SU-DHL-6 (cell line): ENCODE results near the gene NAXE.

Experiments
- H2AFZ ChIP-seq: fragments of 200-600 bp; sonication (generic); 2 replicates; pipeline ENCODE4 v1.6.1; 2014; ENCODE audit warnings: low read depth, mild to moderate bottlenecking, moderate library complexity, mixed read lengths, antibody characterized with exemption, low read length; ENCODE audit not compliant: severe bottlenecking
- H3F3A ChIP-seq: fragments of 200-600 bp; shearing (Covaris generic); 2 replicates; pipeline ENCODE4 v1.6.0; 2016; ENCODE audit warnings: antibody characterized with exemption, mild to moderate bottlenecking; ENCODE audit not compliant: insufficient read depth
- H3K27ac ChIP-seq: fragments of 200-600 bp; sonication (generic); 2 replicates; pipeline ENCODE4 v1.5.1; 2016; ENCODE audit warnings: low read depth, mild to moderate bottlenecking, low read length, moderate library complexity, mixed read lengths
- H3K27me3 ChIP-seq: fragments of 200-600 bp; sonication (generic), shearing (Covaris generic); 2 replicates; pipeline ENCODE4 v1.6.0; 2014; ENCODE audit warnings: mild to moderate bottlenecking, low read length
- H3K36me3 ChIP-seq: fragments of 200-600 bp; sonication (generic); 2 replicates; pipeline ENCODE4 v1.6.1; 2014; ENCODE audit warnings: mild to moderate bottlenecking, low read length, mixed read lengths
- H3K4me2 ChIP-seq: fragments of 300-600, 200-600 bp; shearing (Covaris generic), sonication (generic); 2 replicates; pipeline ENCODE4 v1.6.0; 2014; ENCODE audit warnings: low read length, low read depth, mild to moderate bottlenecking; ENCODE audit not compliant: poor library complexity, severe bottlenecking
- H3K4me3 ChIP-seq: fragments of 200-600 bp; sonication (generic); 2 replicates; pipeline ENCODE4 v1.5.1; 2014; ENCODE audit warnings: antibody characterized with exemption, low read length, mild to moderate bottlenecking, mixed read lengths; ENCODE audit not compliant: insufficient read depth, poor library complexity, severe bottlenecking
- H3K79me2 ChIP-seq: fragments of 200-600 bp; sonication (generic); 2 replicates; pipeline ENCODE4 v1.6.1; 2014; ENCODE audit warnings: mild to moderate bottlenecking, low read length, moderate library complexity; ENCODE audit not compliant: insufficient read depth
- H3K9ac ChIP-seq: fragments of 200-600 bp; sonication (generic); 2 replicates; pipeline ENCODE4 v1.7.0; 2014; ENCODE audit warnings: mild to moderate bottlenecking, low read length
- H3K9me2 ChIP-seq: fragments of 200-600 bp; sonication (generic); replicated peaks from 2 replicates; pipeline ENCODE4 v1.6.1; 2014; ENCODE audit warnings: low read length; ENCODE audit not compliant: insufficient read depth
- H3K9me3 ChIP-seq: fragments of 200-600 bp; sonication (generic); 2 replicates; pipeline ENCODE4 v1.6.1; 2014; ENCODE audit warnings: low read length, mixed read lengths; ENCODE audit not compliant: insufficient read depth
- H4K20me1 ChIP-seq: fragments of 200-600 bp; sonication (generic); 2 replicates; pipeline ENCODE4 v1.6.1; 2014; ENCODE audit warnings: low read depth, mild to moderate bottlenecking, antibody characterized with exemption, low read length, moderate library complexity, mixed read lengths
- EZH2phosphoT487 ChIP-seq: fragments of 200-600 bp; sonication (generic), shearing (Covaris generic); conservative IDR thresholded peaks from 2 replicates; pipeline ENCODE4 v1.6.1; 2018; ENCODE audit warnings: mild to moderate bottlenecking, antibody characterized with exemption, low read length, moderate library complexity, mixed read lengths
- TF ChIP-seq, protein P1 (sequence below): fragments of 200-600 bp; sonication (generic); IDR thresholded peaks from one replicate; pipeline ENCODE4 v1.5.1; 2017; ENCODE audit warnings: antibody characterized with exemption, mild to moderate bottlenecking, low read length, moderate library complexity; ENCODE audit not compliant: insufficient read depth, poor library complexity, severe bottlenecking

Gene NAXE

DNA sequence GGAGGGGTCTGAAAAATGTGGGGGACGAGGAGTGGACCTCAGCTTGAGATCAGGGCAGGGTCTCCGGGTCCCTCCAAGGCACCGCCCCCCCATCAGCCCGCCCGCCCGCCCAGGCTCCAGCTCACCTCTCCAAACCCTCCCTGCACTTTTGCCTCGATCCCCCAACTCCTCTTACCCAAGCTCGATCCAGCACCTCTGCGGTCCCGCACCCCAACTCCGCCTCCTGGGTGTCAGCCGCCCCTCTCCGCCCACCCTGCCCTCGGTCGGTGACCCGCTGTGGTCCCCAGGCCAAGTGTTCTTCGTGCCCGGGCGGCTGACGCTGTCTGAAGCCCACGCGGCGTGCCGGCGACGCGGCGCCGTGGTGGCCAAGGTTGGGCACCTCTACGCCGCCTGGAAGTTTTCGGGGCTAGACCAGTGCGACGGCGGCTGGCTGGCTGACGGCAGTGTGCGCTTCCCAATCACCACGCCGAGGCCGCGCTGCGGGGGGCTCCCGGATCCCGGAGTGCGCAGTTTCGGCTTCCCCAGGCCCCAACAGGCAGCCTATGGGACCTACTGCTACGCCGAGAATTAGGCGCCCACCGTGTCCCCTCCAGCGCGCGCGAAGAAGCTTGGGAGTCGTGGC, 33.3 kb downstream of the NAXE start:
- Histone ChIP-seq H3K36me3 (no peaks in the 10 kb centered on the region), H4K20me1 (no peaks in the 10 kb centered on the region), H3K9ac (no peak overlapping the region), H3K4me3 (no peak overlapping the region), H2AFZ (no peak overlapping the region), H3F3A (0 out of 2 replicates have a peak, but pooled peaks cover 3% of the 10 kb centered on the region), H3K27ac (no peak overlapping the region), H3K4me2 (no peak overlapping the region), H3K79me2 (no peaks in the 10 kb centered on the region), H3K9me3 (no peaks in the 10 kb centered on the region), H3K27me3 (no peaks in the 10 kb centered on the region), H3K9me2 (no peaks in the 10 kb centered on the region)
- TF ChIP-seq, protein P1, sequence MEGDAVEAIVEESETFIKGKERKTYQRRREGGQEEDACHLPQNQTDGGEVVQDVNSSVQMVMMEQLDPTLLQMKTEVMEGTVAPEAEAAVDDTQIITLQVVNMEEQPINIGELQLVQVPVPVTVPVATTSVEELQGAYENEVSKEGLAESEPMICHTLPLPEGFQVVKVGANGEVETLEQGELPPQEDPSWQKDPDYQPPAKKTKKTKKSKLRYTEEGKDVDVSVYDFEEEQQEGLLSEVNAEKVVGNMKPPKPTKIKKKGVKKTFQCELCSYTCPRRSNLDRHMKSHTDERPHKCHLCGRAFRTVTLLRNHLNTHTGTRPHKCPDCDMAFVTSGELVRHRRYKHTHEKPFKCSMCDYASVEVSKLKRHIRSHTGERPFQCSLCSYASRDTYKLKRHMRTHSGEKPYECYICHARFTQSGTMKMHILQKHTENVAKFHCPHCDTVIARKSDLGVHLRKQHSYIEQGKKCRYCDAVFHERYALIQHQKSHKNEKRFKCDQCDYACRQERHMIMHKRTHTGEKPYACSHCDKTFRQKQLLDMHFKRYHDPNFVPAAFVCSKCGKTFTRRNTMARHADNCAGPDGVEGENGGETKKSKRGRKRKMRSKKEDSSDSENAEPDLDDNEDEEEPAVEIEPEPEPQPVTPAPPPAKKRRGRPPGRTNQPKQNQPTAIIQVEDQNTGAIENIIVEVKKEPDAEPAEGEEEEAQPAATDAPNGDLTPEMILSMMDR: no peak
- no peak for TF ChIP-seq EZH2phosphoT487

DNA sequence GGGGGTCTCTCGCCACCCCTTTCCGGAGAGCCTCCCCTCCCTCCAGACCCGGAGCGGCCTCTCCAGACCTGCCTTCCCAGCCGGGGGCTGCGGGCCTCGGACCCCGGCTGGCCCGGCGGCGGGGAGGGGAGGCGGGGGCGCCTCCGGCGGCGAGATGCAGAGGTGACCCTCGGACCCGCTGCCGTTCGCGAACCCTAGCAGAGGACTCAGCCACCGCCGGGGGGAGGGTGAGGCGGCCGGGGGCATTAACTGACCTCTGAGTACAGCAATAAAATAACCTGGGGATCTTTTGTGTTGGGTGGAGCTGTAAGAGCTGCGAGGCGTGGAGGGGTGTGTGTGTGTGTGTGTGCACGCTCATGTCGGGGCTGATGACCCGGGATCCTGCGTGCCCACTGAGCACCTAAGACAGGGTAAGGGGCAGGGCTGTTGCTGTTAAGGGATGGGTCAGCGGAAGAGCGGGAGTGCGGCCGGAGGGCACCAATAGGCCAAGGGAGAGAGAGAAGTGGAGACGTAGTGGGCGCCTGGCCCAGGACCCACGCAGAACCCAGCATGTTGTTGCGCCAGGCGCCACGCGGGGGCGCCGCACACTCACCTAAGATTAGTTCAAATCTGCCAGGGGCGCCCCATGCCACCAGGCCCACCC, 34.0 kb downstream of the NAXE start:
- Histone ChIP-seq H3K9me2 (no peaks in the 10 kb centered on the region), H3K9ac (no peak overlapping the region), H3K79me2 (no peaks in the 10 kb centered on the region), H3K27me3 (no peaks in the 10 kb centered on the region), H3K27ac (no peak overlapping the region), H2AFZ (no peak overlapping the region), H4K20me1 (no peaks in the 10 kb centered on the region), H3K4me3 (no peak overlapping the region), H3K4me2 (no peak overlapping the region), H3K9me3 (no peaks in the 10 kb centered on the region), H3F3A (0 out of 2 replicates have a peak, but pooled peaks cover 3% of the 10 kb centered on the region), H3K36me3 (no peaks in the 10 kb centered on the region)
- TF ChIP-seq, protein P1: peak; percentile 67
- TF ChIP-seq EZH2phosphoT487: no peak

DNA sequence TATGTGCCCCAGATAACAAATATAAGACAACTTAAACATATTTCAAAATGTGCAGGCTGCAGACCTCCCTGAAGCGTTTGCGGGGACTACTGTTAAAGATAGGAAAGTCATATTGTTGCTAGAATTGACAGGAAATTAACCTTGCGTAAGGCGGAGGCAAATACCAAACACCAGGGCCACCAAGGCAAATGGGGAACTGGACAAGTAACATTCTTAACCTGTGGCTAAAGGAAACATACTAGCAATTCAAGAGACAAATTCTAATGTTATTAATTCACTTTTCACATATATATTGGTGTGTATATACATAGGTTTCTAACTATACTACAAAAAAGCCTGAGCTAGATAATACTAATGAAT, 34.5 kb downstream of the NAXE start:
- H3K9ac ChIP-seq: no peak overlapping the region
- no peak overlapping the region for H2AFZ ChIP-seq
- no peak overlapping the region for H3K4me3 ChIP-seq
- H4K20me1 ChIP-seq: no peaks in the 10 kb centered on the region
- 0 out of 2 replicates have a peak, but pooled peaks cover 3% of the 10 kb centered on the region for H3F3A ChIP-seq
- H3K4me2 ChIP-seq: no peak overlapping the region
- TF ChIP-seq, protein P1: no peak
- TF ChIP-seq EZH2phosphoT487: no peak
- no peaks in the 10 kb centered on the region for H3K9me3 ChIP-seq
- H3K9me2 ChIP-seq: no peaks in the 10 kb centered on the region
- H3K27ac ChIP-seq: no peak overlapping the region
- no peaks in the 10 kb centered on the region for H3K79me2 ChIP-seq
- H3K36me3 ChIP-seq: no peaks in the 10 kb centered on the region
- H3K27me3 ChIP-seq: no peaks in the 10 kb centered on the region
